GM19397 (cell line): Measurements from ENCODE around the gene S100A6.

Experiments used
- ATAC-seq: cut with Tn5 transposase; IDR thresholded peaks from one replicate; pipeline ENCODE4 v1.9.1; 2021; ENCODE audit warnings: mild to moderate bottlenecking, moderate library complexity; ENCODE audit not compliant: unreplicated experiment

S100A6 gene

GRCh38 chr1:153546796-153547559 lies 11.2 kb upstream of the S100A6 start:
- no peak for ATAC-seq

GRCh38 chr1:153546371-153546770 lies 10.6 kb upstream of the S100A6 start:
- ATAC-seq, result no peak

GRCh38 chr1:153545067-153546055 lies 9.6 kb upstream of the S100A6 start, which contains the start of gene S100A4:
TSS of gene S100A4 (minus strand) at chr1:153545806. CDS start at chr1:153544794, 1,012 bp downstream.
- no peak for ATAC-seq

GRCh38 chr1:153544453-153545066 lies 8.8 kb upstream of the S100A6 start:
- ATAC-seq, result no peak

GRCh38 chr1:153543736-153544135 lies 7.9 kb upstream of the S100A6 start:
- ATAC-seq, result no peak

GRCh38 chr1:153542956-153543711 lies 7.3 kb upstream of the S100A6 start:
- ATAC-seq, result no peak

GRCh38 chr1:153541641-153542590 lies 6.1 kb upstream of the S100A6 start:
- ATAC-seq, result no peak

- ATAC-seq, result no peak
Measured at GRCh38 chr1:153540394-153541361, 4.9 kb upstream of the S100A6 start, which contains the start of gene S100A5. TSS of gene S100A5 (minus strand) at chr1:153540934. CDS start at chr1:153540191, 743 bp downstream.

- ATAC-seq, result no peak
Measured at GRCh38 chr1:153539395-153540093, 3.8 kb upstream of the S100A6 start.

GRCh38 chr1:153538315-153538821 lies 2.6 kb upstream of the S100A6 start:
- no peak for ATAC-seq

- no peak for ATAC-seq
Measured at GRCh38 chr1:153537376-153537730, 1.6 kb upstream of the S100A6 start.

GRCh38 chr1:153536671-153537375 lies 1.0 kb upstream of the S100A6 start:
- ATAC-seq, result no peak

GRCh38 chr1:153536012-153536670 lies 350 bp upstream of the S100A6 start:
- ATAC-seq, result no peak

- no peak for ATAC-seq
Measured at GRCh38 chr1:153534925-153535241, 908 bp downstream of the S100A6 start.

GRCh38 chr1:153534226-153534924 lies 1.4 kb downstream of the S100A6 start:
- no peak for ATAC-seq

- no peak for ATAC-seq
Measured at GRCh38 chr1:153533689-153534201, 2.0 kb downstream of the S100A6 start.
